DOHH2 (cell line): ENCODE results near the gene HSD11B1.

Experiments used
- EZH2phosphoT487 ChIP-seq: fragments of 200-600 bp; sonication (generic); IDR thresholded peaks from 2 replicates; pipeline ENCODE4 v1.6.1; 2017; ENCODE audit warnings: borderline replicate concordance, mild to moderate bottlenecking, antibody characterized with exemption, low read length, moderate library complexity, mixed read lengths
- TF ChIP-seq, protein P1 (sequence below): fragments of 200-600 bp; sonication (generic); IDR thresholded peaks from one replicate; pipeline ENCODE4 v1.5.1; 2014; ENCODE audit warnings: antibody characterized with exemption, mild to moderate bottlenecking, low read depth, low read length; ENCODE audit not compliant: poor library complexity, severe bottlenecking

GRCh38 chr1:209704584-209704983 lies at the start of gene HSD11B1:
- TF ChIP-seq, protein P1, sequence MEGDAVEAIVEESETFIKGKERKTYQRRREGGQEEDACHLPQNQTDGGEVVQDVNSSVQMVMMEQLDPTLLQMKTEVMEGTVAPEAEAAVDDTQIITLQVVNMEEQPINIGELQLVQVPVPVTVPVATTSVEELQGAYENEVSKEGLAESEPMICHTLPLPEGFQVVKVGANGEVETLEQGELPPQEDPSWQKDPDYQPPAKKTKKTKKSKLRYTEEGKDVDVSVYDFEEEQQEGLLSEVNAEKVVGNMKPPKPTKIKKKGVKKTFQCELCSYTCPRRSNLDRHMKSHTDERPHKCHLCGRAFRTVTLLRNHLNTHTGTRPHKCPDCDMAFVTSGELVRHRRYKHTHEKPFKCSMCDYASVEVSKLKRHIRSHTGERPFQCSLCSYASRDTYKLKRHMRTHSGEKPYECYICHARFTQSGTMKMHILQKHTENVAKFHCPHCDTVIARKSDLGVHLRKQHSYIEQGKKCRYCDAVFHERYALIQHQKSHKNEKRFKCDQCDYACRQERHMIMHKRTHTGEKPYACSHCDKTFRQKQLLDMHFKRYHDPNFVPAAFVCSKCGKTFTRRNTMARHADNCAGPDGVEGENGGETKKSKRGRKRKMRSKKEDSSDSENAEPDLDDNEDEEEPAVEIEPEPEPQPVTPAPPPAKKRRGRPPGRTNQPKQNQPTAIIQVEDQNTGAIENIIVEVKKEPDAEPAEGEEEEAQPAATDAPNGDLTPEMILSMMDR: no peak
- no peak for TF ChIP-seq EZH2phosphoT487
